Peyer's patch (tissue), 4 donors: ENCODE measurements around the gene NOL6. TPM values are rescaled to one million over a fixed set of nuclear protein-coding genes. Genes with fewer than 3 reads are reported as not detected.
A peak's percentile ranks its signal among the peaks of the same experiment; 100 is the strongest.

Experiments used
- DNase-seq, 3 donors: peaks; one replicate each; pipeline ENCODE4 v3.0.0-alpha.2; 2017 to 2019
- H3K27ac ChIP-seq, 4 donors: fragments of 200-600 bp; sonication (generic); one replicate each; pipeline ENCODE4 v1.5.1; 2016 to 2019
- H3K27me3 ChIP-seq, 2 donors: fragments of 200-600 bp; sonication (generic); one replicate each; pipeline ENCODE4 v1.5.1; 2019
- H3K36me3 ChIP-seq, 3 donors: fragments of 200-600 bp; sonication (generic); one replicate each; pipeline ENCODE4 v1.5.1; 2016 to 2019
- H3K4me1 ChIP-seq, 4 donors: fragments of 200-600 bp; sonication (generic); one replicate each; pipeline ENCODE4 v1.5.1; 2016 to 2019
- H3K4me3 ChIP-seq, 4 donors: fragments of 200-600 bp; sonication (generic); 1 replicate in 3 of 4; 2 replicates in 1 of 4; pipeline ENCODE4 v1.5.1; 2016 to 2019; ENCODE audit warnings: mild to moderate bottlenecking in 1 of 4
- H3K9me3 ChIP-seq, 4 donors: fragments of 200-600 bp; sonication (generic); one replicate each; pipeline ENCODE4 v1.5.1; 2016 to 2019; ENCODE audit warnings: mild to moderate bottlenecking in 1 of 4
- CTCF ChIP-seq, 6 experiments: fragments of 450-650 bp in 4 of 6; fragments of 200-600 bp in 2 of 6; sonication (generic) in 1 of 6; IDR thresholded peaks; one replicate each; pipeline ENCODE4 v1.5.1; 2017 to 2019; ENCODE audit warnings: antibody characterized with exemption in 6 of 6, mild to moderate bottlenecking in 3 of 6, moderate library complexity in 1 of 6
- POLR2A ChIP-seq, 2 donors: fragments of 450-650 bp; IDR thresholded peaks; one replicate each; pipeline ENCODE4 v1.5.1; 2017; ENCODE audit warnings: antibody characterized with exemption in 2 of 2, mild to moderate bottlenecking in 2 of 2, moderate library complexity in 2 of 2
- total RNA-seq, 4 donors: library from RNA; depleted of rRNA; stranded (reverse); fragments of >200 nt; gene quantifications; one replicate each; pipeline ENCODE4 v1.1.0, GENCODE V29; 2016

Gene NOL6
- total RNA-seq, 4 donors from 2014 or later, result 14.5 to 26.4 (median 18.4) TPM

- peaks cover 4 to 44% (median 15%) of the 10 kb centered on the region in 4 donors for H3K4me1 ChIP-seq
- H3K27ac ChIP-seq, result peak overlapping the region; percentile 76 to 97 (median 86)
- TF ChIP-seq CTCF (IDR thresholded peaks at IDR 0.05) (no peak), POLR2A (IDR thresholded peaks at IDR 0.05) (no peak)
- peaks cover 0 to 10% (median 0%) of the 10 kb centered on the region in 3 donors for H3K36me3 ChIP-seq
- H3K4me3 ChIP-seq, result peak overlapping the region; percentile 44 to 77 (median 66)
- no peaks in the 10 kb centered on the region for H3K27me3 ChIP-seq
- no peaks in the 10 kb centered on the region for H3K9me3 ChIP-seq
- no peak for DNase-seq
Observed at GRCh38 chr9:33447799-33448553, 25.7 kb downstream of the NOL6 start.

- peak within 1 kb of the TSS; percentile 44 to 77 (median 66) for H3K4me3 ChIP-seq
- H3K36me3 ChIP-seq, result peaks cover 0 to 18% (median 0%) of the 10 kb centered on the region in 3 donors
- H3K27me3 ChIP-seq, result no peaks in the 10 kb centered on the region
- no peaks in the 10 kb centered on the region for H3K9me3 ChIP-seq
- H3K27ac ChIP-seq, result peak within 1 kb of the TSS; percentile 76 to 97 (median 86)
- peak; percentile 73 to 90 (median 85) for DNase-seq
- TF ChIP-seq POLR2A (IDR thresholded peaks at IDR 0.05) (peak; percentile 72 to 93), CTCF (IDR thresholded peaks at IDR 0.05) (peak in 4 of 6 experiments; percentile 24 to 51 (median 38))
- peaks cover 4 to 42% (median 15%) of the 10 kb centered on the region in 4 donors for H3K4me1 ChIP-seq
Observed at GRCh38 chr9:33446946-33447798, 26.6 kb downstream of the NOL6 start, which contains the start of gene AQP3. Gene AQP3, minus strand, starts transcription at chr9:33447593. Its CDS starts 63 bp downstream, at chr9:33447530.

- peak overlapping the region; percentile 44 to 77 (median 66) for H3K4me3 ChIP-seq
- peak overlapping the region; percentile 76 to 97 (median 86) for H3K27ac ChIP-seq
- no peaks in the 10 kb centered on the region for H3K27me3 ChIP-seq
- DNase-seq, result peak in 2 of 3 donors; percentile 65 to 73
- H3K36me3 ChIP-seq, result peaks cover 0 to 24% (median 0%) of the 10 kb centered on the region in 3 donors
- TF ChIP-seq CTCF (IDR thresholded peaks at IDR 0.05) (no peak), POLR2A (IDR thresholded peaks at IDR 0.05) (no peak)
- peaks cover 4 to 42% (median 15%) of the 10 kb centered on the region in 4 donors for H3K4me1 ChIP-seq
- no peaks in the 10 kb centered on the region for H3K9me3 ChIP-seq
Observed at GRCh38 chr9:33446240-33446945, 27.3 kb downstream of the NOL6 start.

GRCh38 chr9:33445389-33446239, 28.1 kb downstream of the NOL6 start:
- Histone ChIP-seq H3K4me1 (peaks cover 4 to 38% (median 15%) of the 10 kb centered on the region in 4 donors), H3K27me3 (no peaks in the 10 kb centered on the region), H3K4me3 (peak overlapping the region; percentile 6 to 77 (median 58)), H3K9me3 (no peaks in the 10 kb centered on the region), H3K27ac (peak overlapping the region; percentile 76 to 97 (median 86)), H3K36me3 (peaks cover 0 to 24% (median 0%) of the 10 kb centered on the region in 3 donors)
- peak in 2 of 3 donors; percentile 75 to 85 for DNase-seq
- TF ChIP-seq CTCF (IDR thresholded peaks at IDR 0.05) (no peak), POLR2A (IDR thresholded peaks at IDR 0.05) (peak; percentile 60 to 70)
